GM12891 (cell line): ENCODE measurements around the gene TULP4.

Experiments
- PAX5 ChIP-seq: IDR thresholded peaks from 2 replicates; pipeline ENCODE4 v1.6.1; 2011; ENCODE audit warnings: low read length, moderate library complexity, mild to moderate bottlenecking; ENCODE audit not compliant: insufficient read depth, severe bottlenecking
- POLR2A ChIP-seq: IDR thresholded peaks from 2 replicates; pipeline ENCODE4 v1.6.1; 2011; ENCODE audit warnings: low read depth, low read length, control low read depth
- POLR2AphosphoS5 ChIP-seq: IDR thresholded peaks from 2 replicates; pipeline ENCODE4 v1.6.1; 2011; ENCODE audit warnings: low read depth, low read length, control low read depth
- TAF1 ChIP-seq: IDR thresholded peaks from 2 replicates; pipeline ENCODE4 v1.6.1; 2011; ENCODE audit warnings: low read depth, low read length, control low read depth

DNA sequence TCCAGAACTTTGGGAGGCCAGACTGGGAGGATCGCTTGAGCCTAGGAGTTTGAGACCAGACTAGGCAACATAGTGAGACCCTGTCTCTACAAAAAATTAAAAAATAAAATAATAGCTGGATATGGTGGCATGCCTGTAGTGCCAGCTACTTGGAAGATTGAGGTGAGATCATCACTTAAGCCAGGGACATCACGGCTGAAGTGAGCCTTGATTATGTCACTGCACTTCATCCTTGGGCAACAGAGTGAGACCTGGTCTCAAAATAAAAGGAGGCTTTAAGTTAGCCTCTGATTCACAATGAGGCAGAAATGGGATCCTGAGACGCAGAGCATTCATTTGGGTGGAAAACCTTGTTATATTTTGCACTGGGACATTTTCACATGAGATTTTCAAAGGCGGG is 57.0 kb downstream of the TULP4 start:
- TF ChIP-seq POLR2AphosphoS5 (no peak), POLR2A (no peak), TAF1 (no peak), PAX5 (no peak)
